ENCODE data around the gene DPT. TPM values are rescaled to one million over a fixed set of nuclear protein-coding genes. Genes with fewer than 3 reads are reported as not detected.
"Not testable (repeated sequence)": the region's sequence is repeated elsewhere in the genome, so short reads cannot be mapped to it uniquely, and the experiment has no call there.

The DPT gene
- not detected in 2 replicates for total RNA-seq (2014; rRNA removed; shearing (Covaris generic))
- not detected in 2 replicates for polyA plus RNA-seq (2015; cell fraction: cytosol; rRNA removed)
- polyA plus RNA-seq (2015; cell fraction: nucleus; rRNA removed) = not detected in 2 replicates

- in situ Hi-C loops (cut with HindIII; ENCODE audit: low pct_unique_long_range_greater_than_20kb, low sequenced_read_pairs) = no loop called here
- no peak for DNase-seq (ENCODE audit: low read depth, low spot score)
Observed at GRCh38 chr1:168728473-168729404, at the start of gene DPT. TSS of gene DPT (minus strand) at chr1:168729206. CDS start at chr1:168729174, 32 bp downstream.

- in situ Hi-C loops (cut with HindIII; ENCODE audit: low pct_unique_long_range_greater_than_20kb, low sequenced_read_pairs) = no loop called here
- DNase-seq (ENCODE audit: low read depth, low spot score) = no peak
Observed at GRCh38 chr1:168775366-168775765, 46.4 kb upstream of the DPT start.

GRCh38 chr1:168774241-168774640 is 45.2 kb upstream of the DPT start:
- DNase-seq (ENCODE audit: low read depth, low spot score) = no peak
- in situ Hi-C loops (cut with HindIII; ENCODE audit: low pct_unique_long_range_greater_than_20kb, low sequenced_read_pairs) = no loop called here

GRCh38 chr1:168772428-168773060 is 43.5 kb upstream of the DPT start:
- DNase-seq (ENCODE audit: low read depth, low spot score) = no peak
- in situ Hi-C loops (cut with HindIII; ENCODE audit: low pct_unique_long_range_greater_than_20kb, low sequenced_read_pairs) = no loop called here

- in situ Hi-C loops (cut with HindIII; ENCODE audit: low pct_unique_long_range_greater_than_20kb, low sequenced_read_pairs) = no loop called here
- no peak for DNase-seq (ENCODE audit: low read depth, low spot score)
Observed at GRCh38 chr1:168771104-168771630, 42.2 kb upstream of the DPT start.

GRCh38 chr1:168769893-168770292 is 40.9 kb upstream of the DPT start:
- DNase-seq (ENCODE audit: low read depth, low spot score); in situ Hi-C loops (cut with HindIII; ENCODE audit: low pct_unique_long_range_greater_than_20kb, low sequenced_read_pairs): not testable (repeated sequence)

- DNase-seq (ENCODE audit: low read depth, low spot score) = no peak
- in situ Hi-C loops (cut with HindIII; ENCODE audit: low pct_unique_long_range_greater_than_20kb, low sequenced_read_pairs) = no loop called here
Observed at GRCh38 chr1:168767894-168768584, 39.0 kb upstream of the DPT start.

- in situ Hi-C loops (cut with HindIII; ENCODE audit: low pct_unique_long_range_greater_than_20kb, low sequenced_read_pairs) = no loop called here
- no peak for DNase-seq (ENCODE audit: low read depth, low spot score)
Observed at GRCh38 chr1:168766568-168766967, 37.6 kb upstream of the DPT start.

GRCh38 chr1:168763031-168763430 is 34.0 kb upstream of the DPT start:
- in situ Hi-C loops (cut with HindIII; ENCODE audit: low pct_unique_long_range_greater_than_20kb, low sequenced_read_pairs) = no loop called here
- DNase-seq (ENCODE audit: low read depth, low spot score) = no peak

GRCh38 chr1:168762473-168762872 is 33.5 kb upstream of the DPT start:
- DNase-seq (ENCODE audit: low read depth, low spot score) = no peak
- in situ Hi-C loops (cut with HindIII; ENCODE audit: low pct_unique_long_range_greater_than_20kb, low sequenced_read_pairs) = no loop called here

GRCh38 chr1:168760781-168761180 is 31.8 kb upstream of the DPT start:
- no peak for DNase-seq (ENCODE audit: low read depth, low spot score)
- in situ Hi-C loops (cut with HindIII; ENCODE audit: low pct_unique_long_range_greater_than_20kb, low sequenced_read_pairs) = no loop called here

GRCh38 chr1:168760241-168760640 is 31.2 kb upstream of the DPT start:
- in situ Hi-C loops (cut with HindIII; ENCODE audit: low pct_unique_long_range_greater_than_20kb, low sequenced_read_pairs) = no loop called here
- DNase-seq (ENCODE audit: low read depth, low spot score) = no peak

GRCh38 chr1:168759077-168759476 is 30.1 kb upstream of the DPT start:
- DNase-seq (ENCODE audit: low read depth, low spot score) = no peak
- in situ Hi-C loops (cut with HindIII; ENCODE audit: low pct_unique_long_range_greater_than_20kb, low sequenced_read_pairs) = no loop called here

GRCh38 chr1:168758503-168758902 is 29.5 kb upstream of the DPT start:
- DNase-seq (ENCODE audit: low read depth, low spot score) = no peak
- in situ Hi-C loops (cut with HindIII; ENCODE audit: low pct_unique_long_range_greater_than_20kb, low sequenced_read_pairs) = no loop called here

GRCh38 chr1:168755800-168756418 is 26.9 kb upstream of the DPT start:
- in situ Hi-C loops (cut with HindIII; ENCODE audit: low pct_unique_long_range_greater_than_20kb, low sequenced_read_pairs) = no loop called here
- DNase-seq (ENCODE audit: low read depth, low spot score) = no peak

- in situ Hi-C loops (cut with HindIII; ENCODE audit: low pct_unique_long_range_greater_than_20kb, low sequenced_read_pairs) = no loop called here
- no peak for DNase-seq (ENCODE audit: low read depth, low spot score)
Observed at GRCh38 chr1:168752171-168752832, 23.3 kb upstream of the DPT start.

GRCh38 chr1:168751195-168751650 is 22.2 kb upstream of the DPT start:
- in situ Hi-C loops (cut with HindIII; ENCODE audit: low pct_unique_long_range_greater_than_20kb, low sequenced_read_pairs) = no loop called here
- DNase-seq (ENCODE audit: low read depth, low spot score) = no peak

All from SK-MEL-5 (cell line).